A673 (cell line): ENCODE results near the gene MTARC1. TPM values are rescaled to one million over a fixed set of nuclear protein-coding genes. Genes with fewer than 3 reads are reported as not detected.

Experiments
- BruUV-seq: library from RNA; stranded (reverse); fragments of 400-500 nt; replicated peaks from 2 replicates; lab custom pipeline; 2021; lab: Mats Ljungman, UMichigan
- CTCF ChIA-PET: fragments of 300-600 bp; sonication (Branson Sonifier 250); formaldehyde crosslinking; loops from one replicate; lab custom pipeline; 2022; ENCODE audit warnings: antibody characterized with exemption; lab: Charles Lee
- POLR2A ChIA-PET: fragments of 300-600 bp; sonication (Branson Sonifier 250); formaldehyde crosslinking; loops from one replicate; lab custom pipeline; 2022; ENCODE audit warnings: antibody characterized with exemption; ENCODE audit not compliant: low non-redundant PET; lab: Charles Lee
- DNase-seq: peaks from one replicate; pipeline ENCODE4 v3.0.0-alpha.2; 2015; ENCODE audit warnings: low spot score
- H3K27ac ChIP-seq: fragments of 200-600 bp; sonication (generic); 2 replicates; pipeline ENCODE4 v1.5.1; 2016; ENCODE audit warnings: mixed run types, low read depth, mild to moderate bottlenecking, mixed read lengths, antibody characterized with exemption, low read length; ENCODE audit not compliant: poor library complexity, severe bottlenecking
- H3K27me3 ChIP-seq: fragments of 200-600 bp; sonication (generic); replicated peaks from 2 replicates; pipeline ENCODE4 v1.6.1; 2017; ENCODE audit warnings: mixed run types, low read depth, mild to moderate bottlenecking, mixed read lengths, antibody characterized with exemption, low read length; ENCODE audit not compliant: insufficient read depth, poor library complexity
- H3K36me3 ChIP-seq: fragments of 200-600 bp; sonication (generic); 2 replicates; pipeline ENCODE4 v1.6.1; 2016; ENCODE audit warnings: mixed run types, mild to moderate bottlenecking, mixed read lengths, antibody characterized with exemption, low read length; ENCODE audit not compliant: insufficient read depth, poor library complexity, severe bottlenecking
- H3K4me1 ChIP-seq: fragments of 200-600 bp; sonication (generic); 2 replicates; pipeline ENCODE4 v1.6.1; 2017; ENCODE audit warnings: mixed run types, mild to moderate bottlenecking, mixed read lengths, antibody characterized with exemption, low read length; ENCODE audit not compliant: insufficient read depth, poor library complexity, severe bottlenecking
- H3K4me3 ChIP-seq: fragments of 200-600 bp; sonication (generic); 2 replicates; pipeline ENCODE4 v1.5.1; 2016; ENCODE audit warnings: low read depth, mixed run types, mild to moderate bottlenecking, mixed read lengths, low read length; ENCODE audit not compliant: poor library complexity, severe bottlenecking
- H3K9me3 ChIP-seq: fragments of 200-600 bp; sonication (generic); 2 replicates; pipeline ENCODE4 v1.6.1; 2016; ENCODE audit warnings: mixed run types, low read depth, mild to moderate bottlenecking, mixed read lengths, antibody characterized with exemption, low read length; ENCODE audit not compliant: poor library complexity, severe bottlenecking
- CTCF ChIP-seq: fragments of 300-800, 200-600 bp; sonication (generic); conservative IDR thresholded peaks from 2 replicates; pipeline ENCODE4 v1.5.1; 2017; ENCODE audit warnings: low read depth, mild to moderate bottlenecking, antibody characterized with exemption, low read length, moderate library complexity, mixed read lengths
- EZH2 ChIP-seq: fragments of 200-600 bp; sonication (generic); IDR thresholded peaks from 2 replicates; pipeline ENCODE4 v1.6.1; 2017; ENCODE audit warnings: borderline replicate concordance, low read depth, mild to moderate bottlenecking, mixed read lengths, antibody characterized with exemption, low read length; ENCODE audit not compliant: poor library complexity, severe bottlenecking
- intact Hi-C: fragments of 100-400 bp; cut with micrococcal nuclease; formaldehyde crosslinking; loops from one replicate; pipeline ENCODE4 v1.10.0; 2022; ENCODE audit not compliant: unreplicated experiment
- total RNA-seq: library from RNA; stranded (reverse); gene quantifications from 2 replicates; pipeline ENCODE4 v1.2.3, GENCODE V29; 2021

Gene MTARC1
- total RNA-seq, 1 experiment from 2014 or later, result 0.43 TPM

- no peak within 1 kb of the TSS for H3K27ac ChIP-seq
- H3K27me3 ChIP-seq, result peaks cover 34% of the 10 kb centered on the region
- TF ChIP-seq CTCF (no peak), EZH2 (no peak)
- no peaks in the 10 kb centered on the region for H3K36me3 ChIP-seq
- H3K4me1 ChIP-seq, result no peaks in the 10 kb centered on the region
- POLR2A ChIA-PET, result no interaction called here
- no TSS peak for BruUV-seq
- CTCF ChIA-PET, result interaction anchor here (1.9 kb wide), 1 partner anchor 15 kb away, joined by 6 read pairs; no protein-coding TSS in a partner anchor
- H3K9me3 ChIP-seq, result no peaks in the 10 kb centered on the region
- intact Hi-C loops, result no loop called here
- no peak for DNase-seq
- peak within 1 kb of the TSS; percentile 25 for H3K4me3 ChIP-seq
These were observed 38.4 kb upstream of the MTARC1 start, which contains the start of gene MTARC2 for GRCh38 chr1:220748089-220748934. MTARC2 (plus strand) TSS chr1:220748322; CDS start chr1:220748532, 210 bp downstream.

GRCh38 chr1:220748936-220749335, 37.8 kb upstream of the MTARC1 start:
- Histone ChIP-seq H3K27ac (no peak overlapping the region), H3K36me3 (no peaks in the 10 kb centered on the region), H3K27me3 (peaks cover 34% of the 10 kb centered on the region), H3K4me1 (no peaks in the 10 kb centered on the region), H3K4me3 (no peak overlapping the region), H3K9me3 (no peaks in the 10 kb centered on the region)
- no TSS peak for BruUV-seq
- DNase-seq, result no peak
- CTCF ChIA-PET, result interaction anchor here (1.9 kb wide), 1 partner anchor 16 kb away, joined by 6 read pairs; no protein-coding TSS in a partner anchor
- POLR2A ChIA-PET, result no interaction called here
- no peak for TF ChIP-seq CTCF
- no peak for TF ChIP-seq EZH2
- intact Hi-C loops, result no loop called here

GRCh38 chr1:220750131-220750515, 36.6 kb upstream of the MTARC1 start:
- DNase-seq, result no peak
- POLR2A ChIA-PET, result no interaction called here
- CTCF ChIA-PET, result no interaction called here
- BruUV-seq, result no TSS peak
- TF ChIP-seq CTCF, result no peak
- no peak for TF ChIP-seq EZH2
- peaks cover 34% of the 10 kb centered on the region for H3K27me3 ChIP-seq
- H3K27ac ChIP-seq, result no peak overlapping the region
- no peaks in the 10 kb centered on the region for H3K36me3 ChIP-seq
- intact Hi-C loops, result no loop called here
- H3K4me3 ChIP-seq, result no peak overlapping the region
- H3K9me3 ChIP-seq, result no peaks in the 10 kb centered on the region
- no peaks in the 10 kb centered on the region for H3K4me1 ChIP-seq
